KMS-11 (cell line): Measurements from ENCODE around the gene CALR.

Experiments used
- H2AFZ ChIP-seq: fragments of 200-600 bp; sonication (generic); 2 replicates; pipeline ENCODE4 v1.6.1; 2016; ENCODE audit warnings: antibody characterized with exemption, mixed run types, low read depth
- H3K27ac ChIP-seq: fragments of 200-600 bp; sonication (generic); 2 replicates; pipeline ENCODE4 v1.6.1; 2016; ENCODE audit warnings: mild to moderate bottlenecking, mixed run types
- H3K27me3 ChIP-seq: fragments of 200-600 bp; sonication (generic); 2 replicates; pipeline ENCODE4 v1.6.1; 2017; ENCODE audit warnings: mild to moderate bottlenecking, low read depth, mixed run types, moderate library complexity; ENCODE audit not compliant: insufficient read depth
- H3K36me3 ChIP-seq: fragments of 200-600 bp; sonication (generic); 2 replicates; pipeline ENCODE4 v1.6.1; 2017; ENCODE audit warnings: mild to moderate bottlenecking, mixed run types; ENCODE audit not compliant: insufficient read depth
- H3K4me1 ChIP-seq: fragments of 200-600 bp; sonication (generic); 2 replicates; pipeline ENCODE4 v1.6.1; 2016; ENCODE audit warnings: mild to moderate bottlenecking, low read depth, mixed run types; ENCODE audit not compliant: poor library complexity, severe bottlenecking
- H3K4me2 ChIP-seq: fragments of 200-600 bp; sonication (generic); 2 replicates; pipeline ENCODE4 v1.7.0; 2016; ENCODE audit warnings: mild to moderate bottlenecking, mixed run types
- H3K4me3 ChIP-seq: fragments of 200-600 bp; sonication (generic); IDR thresholded peaks from 2 replicates; pipeline ENCODE4 v1.6.1; 2017; ENCODE audit warnings: low read depth, low read length, mixed read lengths; ENCODE audit not compliant: insufficient read depth
- H3K79me2 ChIP-seq: fragments of 200-600 bp; sonication (generic); 2 replicates; pipeline ENCODE4 v1.6.1; 2016; ENCODE audit warnings: low read depth, mixed run types; ENCODE audit not compliant: insufficient read depth
- H3K9ac ChIP-seq: fragments of 200-600 bp; sonication (generic); 2 replicates; pipeline ENCODE4 v1.6.1; 2016; ENCODE audit warnings: mild to moderate bottlenecking, mixed run types
- H4K20me1 ChIP-seq: fragments of 200-600 bp; sonication (generic); 2 replicates; pipeline ENCODE4 v1.6.1; 2016; ENCODE audit warnings: mild to moderate bottlenecking, mixed run types; ENCODE audit not compliant: insufficient read depth
- CTCF ChIP-seq: fragments of 200-600 bp; sonication (generic); conservative IDR thresholded peaks from 2 replicates; pipeline ENCODE4 v1.6.1; 2017; ENCODE audit warnings: low read depth, mild to moderate bottlenecking, antibody characterized with exemption, low read length, moderate library complexity, mixed read lengths

CALR gene

GRCh38 chr19:12921047-12921446 is 17.4 kb upstream of the CALR start:
- Histone ChIP-seq H3K4me3 (no peak overlapping the region), H2AFZ (no peak overlapping the region), H3K4me1 (peaks cover 6% of the 10 kb centered on the region), H3K9ac (no peak overlapping the region), H3K36me3 (peaks cover 5% of the 10 kb centered on the region; the same call in 1 of the 2 replicates), H3K4me2 (no peak overlapping the region), H3K27me3 (no peaks in the 10 kb centered on the region), H3K79me2 (no peaks in the 10 kb centered on the region), H3K27ac (no peak overlapping the region), H4K20me1 (no peaks in the 10 kb centered on the region)
- no peak for TF ChIP-seq CTCF

GRCh38 chr19:12922959-12923358 is 15.4 kb upstream of the CALR start:
- H2AFZ ChIP-seq = no peak overlapping the region
- H3K27ac ChIP-seq = no peak overlapping the region
- H3K4me2 ChIP-seq = no peak overlapping the region
- no peak for TF ChIP-seq CTCF
- H4K20me1 ChIP-seq = no peaks in the 10 kb centered on the region
- H3K4me1 ChIP-seq = peaks cover 6% of the 10 kb centered on the region
- H3K79me2 ChIP-seq = no peaks in the 10 kb centered on the region
- H3K9ac ChIP-seq = no peak overlapping the region
- no peak overlapping the region for H3K4me3 ChIP-seq
- H3K27me3 ChIP-seq = no peaks in the 10 kb centered on the region
- H3K36me3 ChIP-seq = peaks cover 5% of the 10 kb centered on the region; the same call in 1 of the 2 replicates

- Histone ChIP-seq H3K79me2 (no peaks in the 10 kb centered on the region), H3K4me3 (no peak overlapping the region), H2AFZ (no peak overlapping the region), H3K27ac (no peak overlapping the region), H3K9ac (no peak overlapping the region), H3K4me1 (peaks cover under 1% of the 10 kb centered on the region), H3K4me2 (no peak overlapping the region), H4K20me1 (no peaks in the 10 kb centered on the region), H3K27me3 (no peaks in the 10 kb centered on the region), H3K36me3 (peaks cover 14% of the 10 kb centered on the region; the same call in 1 of the 2 replicates)
- TF ChIP-seq CTCF = no peak
Observed at GRCh38 chr19:12924621-12925310, 13.6 kb upstream of the CALR start.

- peaks cover 9% of the 10 kb centered on the region; the same call in 1 of the 2 replicates for H3K36me3 ChIP-seq
- H3K27ac ChIP-seq = no peak overlapping the region
- H4K20me1 ChIP-seq = no peaks in the 10 kb centered on the region
- H2AFZ ChIP-seq = no peak overlapping the region
- no peak overlapping the region for H3K9ac ChIP-seq
- H3K4me3 ChIP-seq = no peak overlapping the region
- H3K27me3 ChIP-seq = no peaks in the 10 kb centered on the region
- H3K79me2 ChIP-seq = peaks cover 25% of the 10 kb centered on the region
- H3K4me1 ChIP-seq = peaks cover 13% of the 10 kb centered on the region
- no peak overlapping the region for H3K4me2 ChIP-seq
- TF ChIP-seq CTCF = no peak
Observed at GRCh38 chr19:12930002-12930645, 8.3 kb upstream of the CALR start.
